ENCODE results near the gene OAF.

Gene OAF

DNA sequence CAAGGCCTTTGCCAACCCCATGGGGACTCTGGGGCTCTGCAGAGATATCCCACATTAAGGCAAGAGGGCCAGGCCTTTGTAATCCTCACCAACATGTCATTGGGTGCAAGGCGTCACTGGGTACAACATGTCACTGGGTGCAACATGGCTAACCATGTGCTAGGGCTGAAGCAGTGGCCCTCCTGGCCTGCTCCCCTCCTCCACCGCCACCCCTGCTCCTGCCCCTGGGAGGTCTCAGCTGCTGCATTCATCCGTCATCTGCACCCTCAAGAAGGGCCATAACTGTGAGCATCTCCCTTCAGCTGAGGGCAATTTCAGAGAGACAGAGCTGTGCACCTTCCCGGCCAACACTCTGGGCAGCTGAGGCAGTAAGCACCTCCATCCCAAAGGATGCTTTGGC is 16.7 kb upstream of the OAF start:
- Histone ChIP-seq H3K27ac (ENCODE audit: insufficient read depth, low read length, poor library complexity, severe bottlenecking) (no peak overlapping the region), H3K4me1 (ENCODE audit: control insufficient read depth, insufficient read depth, low read length, poor library complexity, severe bottlenecking) (no peaks in the 10 kb centered on the region), H3K36me3 (ENCODE audit: control insufficient read depth, insufficient read depth, low read length) (no peaks in the 10 kb centered on the region), H3K4me3 (ENCODE audit: insufficient read depth, low read depth, low read length, poor library complexity, severe bottlenecking) (no peak overlapping the region), H3K9me3 (ENCODE audit: control insufficient read depth, low read length) (no peaks in the 10 kb centered on the region), H3K27me3 (replicated peaks; ENCODE audit: control insufficient read depth, insufficient read depth, low read length, poor library complexity, severe bottlenecking) (peaks cover 3% of the 10 kb centered on the region)
- DNase-seq: no peak

DNA sequence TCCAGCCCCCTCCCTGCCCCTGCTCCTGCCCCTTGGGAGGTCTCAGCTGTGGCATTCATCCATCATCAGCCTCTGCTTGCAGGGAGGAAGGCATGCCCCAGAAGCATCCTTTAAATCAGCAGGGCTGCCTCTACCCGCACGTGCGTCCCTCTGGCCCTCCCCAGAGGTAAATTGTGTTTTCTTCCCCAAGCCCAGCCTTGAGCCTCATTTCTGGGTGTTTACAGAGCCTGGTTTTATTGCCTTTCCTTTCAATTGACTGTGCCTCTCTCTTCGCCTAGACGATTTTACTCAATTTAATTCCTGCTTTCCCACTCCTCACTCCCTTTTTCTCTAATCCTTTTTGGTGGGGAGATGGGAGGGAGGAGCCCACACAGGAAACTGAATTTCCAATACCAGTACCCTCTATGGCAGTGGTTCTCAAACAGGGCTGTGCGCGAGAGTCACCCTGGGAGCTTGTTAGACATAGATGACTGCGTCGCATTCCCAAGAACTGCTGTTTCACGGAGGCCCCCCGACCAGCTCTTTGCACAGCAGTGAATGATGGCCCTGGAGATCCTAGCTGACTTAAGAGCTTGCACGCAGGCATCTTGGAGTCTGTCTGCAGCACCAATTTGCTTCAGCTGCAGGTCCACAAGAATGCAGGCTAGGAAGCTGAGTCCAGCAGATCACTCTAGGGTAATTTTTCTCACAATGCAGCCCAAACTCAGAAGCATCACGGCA is 15.1 kb upstream of the OAF start:
- H3K27ac ChIP-seq (ENCODE audit: insufficient read depth, low read length, poor library complexity, severe bottlenecking): no peak overlapping the region
- no peak for DNase-seq
- H3K9me3 ChIP-seq (ENCODE audit: control insufficient read depth, low read length): no peaks in the 10 kb centered on the region
- H3K4me3 ChIP-seq (ENCODE audit: insufficient read depth, low read depth, low read length, poor library complexity, severe bottlenecking): no peak overlapping the region
- H3K4me1 ChIP-seq (ENCODE audit: control insufficient read depth, insufficient read depth, low read length, poor library complexity, severe bottlenecking): no peaks in the 10 kb centered on the region
- no peaks in the 10 kb centered on the region for H3K36me3 ChIP-seq (ENCODE audit: control insufficient read depth, insufficient read depth, low read length)
- peaks cover 3% of the 10 kb centered on the region for H3K27me3 ChIP-seq (replicated peaks; ENCODE audit: control insufficient read depth, insufficient read depth, low read length, poor library complexity, severe bottlenecking)

DNA sequence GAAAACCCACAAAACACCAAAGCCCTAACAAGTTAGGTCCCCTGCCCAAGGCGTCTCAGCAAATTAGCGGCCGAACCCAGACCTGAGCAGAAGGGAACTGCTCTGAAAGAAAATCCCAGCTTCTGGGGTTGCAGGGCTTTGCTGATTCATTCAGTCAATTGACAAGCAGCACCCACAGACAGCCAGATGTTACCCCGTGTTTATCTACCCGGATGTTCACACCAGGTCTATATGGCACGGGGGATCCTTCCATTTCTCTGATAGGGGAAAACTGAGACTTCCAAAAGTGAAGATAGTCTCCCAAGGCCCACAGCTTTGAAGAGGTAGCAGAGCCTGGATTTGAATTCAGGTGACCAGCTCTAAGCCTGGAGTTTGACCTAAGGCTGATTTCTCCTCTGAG is 14.0 kb upstream of the OAF start:
- peaks cover 3% of the 10 kb centered on the region for H3K27me3 ChIP-seq (replicated peaks; ENCODE audit: control insufficient read depth, insufficient read depth, low read length, poor library complexity, severe bottlenecking)
- H3K27ac ChIP-seq (ENCODE audit: insufficient read depth, low read length, poor library complexity, severe bottlenecking): no peak overlapping the region
- H3K36me3 ChIP-seq (ENCODE audit: control insufficient read depth, insufficient read depth, low read length): no peaks in the 10 kb centered on the region

DNA sequence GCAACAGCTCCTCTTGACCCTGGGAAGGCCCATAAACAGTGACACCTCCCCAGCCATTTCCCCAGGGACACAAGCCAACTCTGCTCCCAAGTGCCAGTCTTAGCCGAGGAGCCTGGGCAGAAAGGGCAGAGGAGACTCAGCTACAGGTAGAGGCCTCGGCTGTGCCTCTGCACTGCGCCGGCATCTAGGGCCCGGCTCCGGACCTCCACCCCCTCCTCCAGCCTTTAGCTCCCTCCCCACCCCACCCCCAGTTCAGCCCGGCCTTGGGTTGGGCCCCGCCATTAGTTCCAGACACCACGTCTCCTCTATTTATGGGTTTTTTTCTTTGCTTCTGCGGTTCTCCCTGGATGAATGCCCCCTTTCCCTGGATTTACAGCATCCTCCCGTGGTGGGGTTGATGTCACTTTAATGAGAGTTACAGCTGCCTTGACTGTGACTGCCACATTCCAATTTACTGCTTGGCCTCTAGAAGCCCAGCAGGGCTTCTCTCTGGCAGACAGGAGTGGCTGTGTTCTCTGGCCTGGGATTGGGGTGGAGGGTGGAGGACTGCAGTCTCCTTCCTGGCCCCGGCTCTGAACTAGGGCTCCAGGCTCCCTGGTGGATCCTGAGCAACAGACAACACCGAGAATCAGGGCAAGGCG is 13.5 kb upstream of the OAF start:
- peaks cover 3% of the 10 kb centered on the region for H3K27me3 ChIP-seq (replicated peaks; ENCODE audit: control insufficient read depth, insufficient read depth, low read length, poor library complexity, severe bottlenecking)
- no peaks in the 10 kb centered on the region for H3K9me3 ChIP-seq (ENCODE audit: control insufficient read depth, low read length)

More for the DNA sequence above, 14.0 kb upstream of the OAF start:
- DNase-seq: no peak
- H3K4me1 ChIP-seq (ENCODE audit: control insufficient read depth, insufficient read depth, low read length, poor library complexity, severe bottlenecking): no peaks in the 10 kb centered on the region
- H3K9me3 ChIP-seq (ENCODE audit: control insufficient read depth, low read length): no peaks in the 10 kb centered on the region
- no peak overlapping the region for H3K4me3 ChIP-seq (ENCODE audit: insufficient read depth, low read depth, low read length, poor library complexity, severe bottlenecking)

DNA sequence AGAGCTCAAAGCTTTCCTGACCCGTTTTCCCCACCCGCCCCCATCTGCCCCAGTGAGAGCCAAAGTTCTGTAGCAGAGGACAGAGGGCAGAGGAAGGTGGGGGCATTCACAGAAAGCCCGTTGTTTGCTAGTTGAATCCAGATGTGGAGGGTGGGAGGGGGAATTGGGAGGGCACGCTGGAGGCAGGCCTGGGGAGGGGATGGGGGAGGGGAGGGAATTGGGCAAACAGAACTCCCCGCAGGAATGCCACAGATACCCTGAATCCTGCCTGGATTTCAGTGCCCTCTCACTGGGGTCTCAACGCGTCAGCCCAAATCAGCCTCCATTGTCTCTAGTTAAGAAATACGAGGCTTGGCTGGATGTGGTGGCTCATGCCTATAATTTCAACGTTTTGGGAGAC is 12.9 kb upstream of the OAF start:
- H3K36me3 ChIP-seq (ENCODE audit: control insufficient read depth, insufficient read depth, low read length): no peaks in the 10 kb centered on the region
- no peak overlapping the region for H3K4me3 ChIP-seq (ENCODE audit: insufficient read depth, low read depth, low read length, poor library complexity, severe bottlenecking)
- no peak for DNase-seq
- no peak overlapping the region for H3K27ac ChIP-seq (ENCODE audit: insufficient read depth, low read length, poor library complexity, severe bottlenecking)
- H3K9me3 ChIP-seq (ENCODE audit: control insufficient read depth, low read length): no peaks in the 10 kb centered on the region
- H3K27me3 ChIP-seq (replicated peaks; ENCODE audit: control insufficient read depth, insufficient read depth, low read length, poor library complexity, severe bottlenecking): peaks cover 3% of the 10 kb centered on the region
- no peaks in the 10 kb centered on the region for H3K4me1 ChIP-seq (ENCODE audit: control insufficient read depth, insufficient read depth, low read length, poor library complexity, severe bottlenecking)

More for the DNA sequence above, 13.5 kb upstream of the OAF start:
- no peak for DNase-seq
- Histone ChIP-seq H3K4me3 (ENCODE audit: insufficient read depth, low read depth, low read length, poor library complexity, severe bottlenecking) (no peak overlapping the region), H3K27ac (ENCODE audit: insufficient read depth, low read length, poor library complexity, severe bottlenecking) (no peak overlapping the region), H3K4me1 (ENCODE audit: control insufficient read depth, insufficient read depth, low read length, poor library complexity, severe bottlenecking) (no peaks in the 10 kb centered on the region), H3K36me3 (ENCODE audit: control insufficient read depth, insufficient read depth, low read length) (no peaks in the 10 kb centered on the region)

DNA sequence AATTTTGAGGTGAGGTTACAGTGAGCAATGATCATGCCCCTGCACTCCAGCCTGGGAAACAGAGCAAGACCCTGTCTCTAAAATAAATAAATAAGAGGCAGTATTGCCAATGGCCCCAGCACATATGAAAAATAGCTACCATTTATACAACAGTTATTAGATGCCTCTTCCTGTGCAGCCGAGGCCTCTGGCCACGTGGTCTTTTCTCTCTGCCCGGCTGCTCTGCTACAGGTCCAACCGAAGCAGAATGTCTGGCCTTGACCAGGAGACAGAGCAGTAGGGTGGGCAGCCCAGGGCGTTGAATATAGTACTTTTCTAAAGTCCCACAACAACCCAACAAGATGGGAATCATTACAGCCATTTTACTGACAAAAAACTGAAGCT is 12.4 kb upstream of the OAF start:
- Histone ChIP-seq H3K36me3 (ENCODE audit: control insufficient read depth, insufficient read depth, low read length) (no peaks in the 10 kb centered on the region), H3K27ac (ENCODE audit: insufficient read depth, low read length, poor library complexity, severe bottlenecking) (no peak overlapping the region), H3K4me3 (ENCODE audit: insufficient read depth, low read depth, low read length, poor library complexity, severe bottlenecking) (no peak overlapping the region), H3K9me3 (ENCODE audit: control insufficient read depth, low read length) (no peaks in the 10 kb centered on the region), H3K27me3 (replicated peaks; ENCODE audit: control insufficient read depth, insufficient read depth, low read length, poor library complexity, severe bottlenecking) (peaks cover 3% of the 10 kb centered on the region), H3K4me1 (ENCODE audit: control insufficient read depth, insufficient read depth, low read length, poor library complexity, severe bottlenecking) (no peaks in the 10 kb centered on the region)
- DNase-seq: no peak

DNA sequence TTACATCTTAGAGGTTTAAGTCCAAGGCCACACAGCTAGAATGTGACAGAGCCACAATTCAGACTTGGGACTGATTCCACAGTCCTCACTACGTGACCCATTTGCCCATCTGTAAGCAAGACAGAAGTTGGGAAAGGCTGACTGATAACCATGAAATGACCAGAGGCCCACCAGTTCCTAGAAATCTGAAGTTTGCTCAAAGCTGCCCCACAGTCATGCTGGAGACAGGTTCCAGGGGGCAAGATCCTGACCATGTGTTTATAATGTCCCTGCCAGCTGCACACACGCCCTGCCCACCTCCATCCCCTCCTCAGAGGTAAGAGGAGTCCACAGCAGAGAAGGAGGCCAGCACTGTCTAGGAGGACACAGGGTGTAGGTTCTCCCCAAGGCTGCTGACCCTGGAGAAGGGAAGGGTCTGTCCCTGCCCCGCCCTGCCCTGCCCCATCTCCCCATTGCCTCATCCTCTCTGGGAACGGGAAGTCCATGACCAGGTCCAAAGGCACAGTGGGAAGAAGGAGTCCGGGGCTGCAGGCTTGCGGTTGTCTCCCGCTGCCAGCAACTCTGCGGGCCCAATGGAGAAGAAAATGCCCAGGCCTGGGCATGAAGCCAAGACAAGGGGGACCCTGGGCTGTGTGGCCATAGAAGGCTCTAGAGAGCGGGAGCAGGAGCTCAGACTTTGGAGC is 11.9 kb upstream of the OAF start:
- Histone ChIP-seq H3K27ac (ENCODE audit: insufficient read depth, low read length, poor library complexity, severe bottlenecking) (no peak overlapping the region), H3K4me3 (ENCODE audit: insufficient read depth, low read depth, low read length, poor library complexity, severe bottlenecking) (no peak overlapping the region), H3K27me3 (replicated peaks; ENCODE audit: control insufficient read depth, insufficient read depth, low read length, poor library complexity, severe bottlenecking) (peaks cover 3% of the 10 kb centered on the region), H3K9me3 (ENCODE audit: control insufficient read depth, low read length) (no peaks in the 10 kb centered on the region), H3K4me1 (ENCODE audit: control insufficient read depth, insufficient read depth, low read length, poor library complexity, severe bottlenecking) (no peaks in the 10 kb centered on the region), H3K36me3 (ENCODE audit: control insufficient read depth, insufficient read depth, low read length) (no peaks in the 10 kb centered on the region)
- no peak for DNase-seq

DNA sequence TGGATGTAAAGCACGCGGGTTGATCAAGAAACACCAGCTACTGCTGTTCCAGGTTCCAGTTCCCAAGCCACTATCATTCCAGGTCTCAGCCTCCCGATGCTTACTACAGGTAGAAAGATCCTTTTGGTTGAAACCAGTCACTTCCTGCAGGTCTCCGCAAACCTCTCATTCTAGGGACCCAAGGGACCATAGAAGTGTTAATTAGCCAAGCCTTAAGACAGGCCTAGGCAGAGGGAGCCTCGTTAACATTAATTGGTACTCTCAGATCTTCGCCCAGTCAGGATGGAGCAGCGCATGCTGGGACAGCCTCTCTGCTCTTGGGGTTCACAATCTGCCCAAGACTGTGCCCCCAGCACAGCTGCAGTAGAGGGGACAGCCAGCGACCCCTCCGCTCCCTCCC is 11.2 kb upstream of the OAF start:
- no peaks in the 10 kb centered on the region for H3K9me3 ChIP-seq (ENCODE audit: control insufficient read depth, low read length)
- H3K27me3 ChIP-seq (replicated peaks; ENCODE audit: control insufficient read depth, insufficient read depth, low read length, poor library complexity, severe bottlenecking): peaks cover 3% of the 10 kb centered on the region
- no peak for DNase-seq
- no peak overlapping the region for H3K27ac ChIP-seq (ENCODE audit: insufficient read depth, low read length, poor library complexity, severe bottlenecking)
- no peaks in the 10 kb centered on the region for H3K36me3 ChIP-seq (ENCODE audit: control insufficient read depth, insufficient read depth, low read length)
- no peaks in the 10 kb centered on the region for H3K4me1 ChIP-seq (ENCODE audit: control insufficient read depth, insufficient read depth, low read length, poor library complexity, severe bottlenecking)
- no peak overlapping the region for H3K4me3 ChIP-seq (ENCODE audit: insufficient read depth, low read depth, low read length, poor library complexity, severe bottlenecking)

DNA sequence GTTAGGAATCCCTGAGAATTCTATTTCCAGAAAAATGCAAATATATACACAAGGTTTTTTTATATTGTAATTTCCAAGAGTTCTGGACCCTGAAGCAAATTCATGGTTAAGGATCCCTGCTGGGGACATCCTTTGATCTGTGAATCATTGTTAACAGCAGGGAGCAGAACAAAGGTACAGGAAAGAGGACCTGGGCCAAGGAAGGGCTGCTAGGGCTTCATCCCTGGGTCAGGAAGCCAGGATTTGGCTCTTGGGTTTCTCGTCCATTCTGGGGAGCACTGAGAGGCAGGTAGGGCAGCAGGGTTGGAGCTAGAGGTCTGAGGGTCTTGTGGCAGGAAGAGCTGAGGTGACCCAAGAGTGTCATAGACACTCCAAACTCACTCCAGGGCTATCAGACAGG is 10.2 kb upstream of the OAF start:
- Histone ChIP-seq H3K27ac (ENCODE audit: insufficient read depth, low read length, poor library complexity, severe bottlenecking) (no peak overlapping the region), H3K4me1 (ENCODE audit: control insufficient read depth, insufficient read depth, low read length, poor library complexity, severe bottlenecking) (no peaks in the 10 kb centered on the region), H3K27me3 (replicated peaks; ENCODE audit: control insufficient read depth, insufficient read depth, low read length, poor library complexity, severe bottlenecking) (peaks cover 3% of the 10 kb centered on the region), H3K36me3 (ENCODE audit: control insufficient read depth, insufficient read depth, low read length) (no peaks in the 10 kb centered on the region), H3K4me3 (ENCODE audit: insufficient read depth, low read depth, low read length, poor library complexity, severe bottlenecking) (no peak overlapping the region), H3K9me3 (ENCODE audit: control insufficient read depth, low read length) (no peaks in the 10 kb centered on the region)
- DNase-seq: no peak

DNA sequence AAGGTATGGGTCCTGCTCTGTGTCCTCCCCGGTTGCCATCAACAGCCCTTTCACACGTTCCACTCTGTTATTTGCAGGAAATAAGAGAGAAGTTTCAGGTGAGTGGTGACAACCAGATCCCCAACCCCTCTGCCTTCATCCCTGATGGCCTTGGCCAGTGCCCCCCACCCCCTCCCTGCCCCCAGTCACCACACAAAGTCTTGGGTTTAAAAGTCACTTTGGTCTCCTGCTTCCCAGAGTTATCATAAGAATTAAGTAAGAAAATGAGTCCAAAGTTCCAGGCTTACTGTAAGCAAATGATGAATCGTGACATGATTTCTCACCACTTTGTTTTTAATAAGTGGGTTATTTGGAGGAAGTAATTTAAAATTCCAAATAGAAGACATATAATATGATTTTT is 9.2 kb upstream of the OAF start:
- no peak overlapping the region for H3K4me3 ChIP-seq (ENCODE audit: insufficient read depth, low read depth, low read length, poor library complexity, severe bottlenecking)
- no peak overlapping the region for H3K27ac ChIP-seq (ENCODE audit: insufficient read depth, low read length, poor library complexity, severe bottlenecking)
- H3K9me3 ChIP-seq (ENCODE audit: control insufficient read depth, low read length): no peaks in the 10 kb centered on the region
- no peak for DNase-seq
- H3K4me1 ChIP-seq (ENCODE audit: control insufficient read depth, insufficient read depth, low read length, poor library complexity, severe bottlenecking): no peaks in the 10 kb centered on the region
- H3K36me3 ChIP-seq (ENCODE audit: control insufficient read depth, insufficient read depth, low read length): no peaks in the 10 kb centered on the region
- peaks cover 3% of the 10 kb centered on the region for H3K27me3 ChIP-seq (replicated peaks; ENCODE audit: control insufficient read depth, insufficient read depth, low read length, poor library complexity, severe bottlenecking)

Measured in effector memory CD4-positive, alpha-beta T cell (primary cell).